B cell (primary cell): Measurements from ENCODE around the gene CHD8. TPM values are rescaled to one million over a fixed set of nuclear protein-coding genes. Genes with fewer than 3 reads are reported as not detected.

ENCODE experiments used
- ATAC-seq: fragments of 200-7000 bp; cut with Tn5 transposase; one replicate; pipeline ENCODE4 v1.10.0; 2021; ENCODE audit warnings: low read depth, mild to moderate bottlenecking, moderate number of reproducible peaks, moderate library complexity
- CTCF ChIA-PET: fragments of 350-600 bp; sonication (Branson Sonifier 250); formaldehyde crosslinking; loops from one replicate; lab custom pipeline; 2021; ENCODE audit warnings: antibody characterized with exemption, inconsistent platforms; lab: Charles Lee
- POLR2A ChIA-PET: fragments of 350-600 bp; sonication (Branson Sonifier 250); formaldehyde crosslinking; loops from one replicate; lab custom pipeline; 2021; ENCODE audit warnings: antibody characterized with exemption; lab: Charles Lee
- DNase-seq: peaks from one replicate; pipeline ENCODE4 v3.0.0; 2013
- H2AFZ ChIP-seq: 2 replicates; pipeline ENCODE4 v1.6.1; 2012; ENCODE audit warnings: mild to moderate bottlenecking, low read depth, low read length; ENCODE audit not compliant: insufficient read depth, poor library complexity, severe bottlenecking
- H3K27ac ChIP-seq, 2 donors: 1 replicate in 1 of 2; 2 replicates in 1 of 2; pipeline ENCODE4 v1.5.1; 2012 to 2013; ENCODE audit warnings: low read length in 2 of 2, mild to moderate bottlenecking in 2 of 2, moderate library complexity in 1 of 2
- H3K27me3 ChIP-seq, 4 experiments: fragments of 200-600 bp in 1 of 4; sonication (generic) in 1 of 4; replicated peaks in 1 of 4; 1 replicate in 2 of 4; 2 replicates in 2 of 4; pipeline versions ENCODE4 v1.6.1 to v1.7.0; 2013 to 2016; ENCODE audit warnings: low read length in 3 of 4, mild to moderate bottlenecking in 2 of 4, mixed read lengths in 1 of 4, moderate library complexity in 1 of 4; ENCODE audit not compliant: insufficient read depth in 4 of 4, control insufficient read depth in 3 of 4; ENCODE audit errors: control extremely low read depth in 1 of 4
- H3K36me3 ChIP-seq, 2 experiments: replicated peaks in 1 of 2; 1 replicate in 1 of 2; 2 replicates in 1 of 2; pipeline versions ENCODE4 v1.6.1 to v1.7.1; 2013; ENCODE audit warnings: low read length in 1 of 2; ENCODE audit not compliant: insufficient read depth in 2 of 2, control insufficient read depth in 1 of 2; ENCODE audit errors: control extremely low read depth in 1 of 2, extremely low read depth in 1 of 2
- H3K4me1 ChIP-seq, 2 donors: fragments of 200-600 bp in 1 of 2; sonication (generic) in 1 of 2; 1 replicate in 1 of 2; 2 replicates in 1 of 2; pipeline versions ENCODE4 v1.5.1 to v1.6.1; 2013 to 2017; ENCODE audit warnings: low read length in 2 of 2; ENCODE audit not compliant: control insufficient read depth in 2 of 2, insufficient read depth in 2 of 2
- H3K4me2 ChIP-seq: replicated peaks from 2 replicates; pipeline ENCODE3; 2012; ENCODE audit warnings: mild to moderate bottlenecking, low read depth, low read length; ENCODE audit not compliant: poor library complexity, severe bottlenecking
- H3K4me3 ChIP-seq, 5 experiments: fragments of 200-600 bp in 1 of 5; sonication (generic) in 1 of 5; 1 replicate in 3 of 5; 2 replicates in 2 of 5; pipeline versions ENCODE4 v1.5.1 to v1.7.0; 2011 to 2016; ENCODE audit warnings: low read length in 4 of 5, mild to moderate bottlenecking in 4 of 5, low read depth in 2 of 5, control low read depth in 1 of 5, moderate library complexity in 1 of 5; ENCODE audit not compliant: insufficient read depth in 1 of 5; ENCODE audit errors: control extremely low read depth in 1 of 5, extremely low read depth in 1 of 5
- H3K79me2 ChIP-seq: fragments of 200-600 bp; sonication (generic); one replicate; pipeline ENCODE4 v1.6.0; 2016; ENCODE audit warnings: low read length; ENCODE audit not compliant: control insufficient read depth, insufficient read depth
- H3K9ac ChIP-seq: fragments of 200-600 bp; sonication (generic); 2 replicates; pipeline ENCODE4 v1.6.1; 2017; ENCODE audit warnings: mild to moderate bottlenecking, low read length, moderate library complexity
- H3K9me3 ChIP-seq, 3 donors: one replicate each; pipeline versions ENCODE4 v1.6.1 to v1.7.1; 2013; ENCODE audit warnings: low read length in 2 of 3; ENCODE audit not compliant: control insufficient read depth in 2 of 3, insufficient read depth in 1 of 3; ENCODE audit errors: control extremely low read depth in 1 of 3
- H4K20me1 ChIP-seq: 2 replicates; pipeline ENCODE4 v1.6.0; 2012; ENCODE audit warnings: mild to moderate bottlenecking, low read length; ENCODE audit not compliant: insufficient read depth, control insufficient read depth, poor library complexity, severe bottlenecking
- H3K27ac Mint-ChIP-seq: one replicate; pipeline ENCODE4 v1.8.0; 2021; ENCODE audit warnings: mixed read lengths
- H3K27me3 Mint-ChIP-seq: one replicate; pipeline ENCODE4 v1.8.0; 2021; ENCODE audit warnings: mixed read lengths
- H3K4me1 Mint-ChIP-seq: one replicate; pipeline ENCODE4 v1.8.0; 2021; ENCODE audit warnings: mixed read lengths
- H3K4me3 Mint-ChIP-seq: one replicate; pipeline ENCODE4 v1.8.0; 2021; ENCODE audit warnings: mixed read lengths
- H3K9me3 Mint-ChIP-seq: one replicate; pipeline ENCODE4 v1.8.0; 2022; ENCODE audit warnings: mixed read lengths; ENCODE audit not compliant: insufficient read depth
- EZH2 ChIP-seq: IDR thresholded peaks from 2 replicates; pipeline ENCODE4 v1.6.1; 2012; ENCODE audit warnings: borderline replicate concordance, low read depth, mild to moderate bottlenecking, moderate library complexity, low read length; ENCODE audit not compliant: insufficient read depth, poor library complexity, severe bottlenecking
- WGBS: methylation state at CpG from one replicate; pipeline ENCODE4 v1.1.5; 2013; ENCODE audit warnings: missing lambda C conversion rate; ENCODE audit not compliant: insufficient coverage; 5-methylcytosine and 5-hydroxymethylcytosine counted together
- intact Hi-C: fragments of 100-400 bp; cut with micrococcal nuclease; formaldehyde crosslinking; loops from one replicate; pipeline ENCODE4 v1.10.0; 2022
- polyA plus RNA-seq: library from polyadenylated mRNA; depleted of rRNA; stranded (reverse); fragments of >200 nt; gene quantifications from 2 replicates; pipeline ENCODE4 v1.2.3, GENCODE V29; 2012
- total RNA-seq, 2 donors: library from RNA; stranded (reverse); fragments of 120-200 nt in 1 of 2; gene quantifications; 1 replicate in 1 of 2; 2 replicates in 1 of 2; pipeline versions ENCODE4 v1.2.3 to v1.2.4, GENCODE V29; 2013 to 2022
- TF ChIP-seq, protein P1 (sequence below): fragments of 200-600 bp; IDR thresholded peaks from one replicate; pipeline ENCODE4 v1.8.0; 2022; ENCODE audit warnings: antibody characterized with exemption, mild to moderate bottlenecking

CHD8 gene
- total and polyA plus RNA-seq, 2 donors (not counting 1 experiment from before 2014, with no cell fraction given) = 43.5 to 155 TPM

DNA sequence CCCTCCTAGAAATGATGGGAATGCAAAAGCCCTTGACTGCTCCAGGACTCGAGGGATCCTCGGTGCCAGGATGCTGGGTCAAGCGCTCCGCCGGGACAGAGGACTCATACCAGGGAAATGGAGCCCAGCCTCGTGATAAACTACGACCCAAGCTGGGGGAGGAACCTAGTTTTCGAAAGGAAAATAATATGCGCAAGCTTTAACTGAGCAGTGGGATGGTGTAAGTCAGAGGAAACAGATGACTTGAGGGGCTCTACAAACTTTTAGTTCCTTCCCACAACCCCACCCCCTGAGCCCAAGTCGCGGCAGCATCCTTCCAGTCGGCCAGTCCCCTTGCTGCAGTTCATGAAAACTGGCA lies 71.5 kb downstream of the CHD8 start:
- H3K9me3 ChIP-seq = no peaks in the 10 kb centered on the region
- peak overlapping the region; percentile 75 to 99 (median 98) for H3K4me3 ChIP-seq
- H3K79me2 ChIP-seq = peaks cover 44% of the 10 kb centered on the region
- no peaks in the 10 kb centered on the region for H3K27me3 ChIP-seq
- H3K27ac Mint-ChIP-seq = peak overlapping the region; percentile 100
- peak overlapping the region; percentile 82 to 94 for H3K27ac ChIP-seq
- no peak for DNase-seq
- peak overlapping the region; percentile 82 for H3K9ac ChIP-seq
- TF ChIP-seq, protein P1, sequence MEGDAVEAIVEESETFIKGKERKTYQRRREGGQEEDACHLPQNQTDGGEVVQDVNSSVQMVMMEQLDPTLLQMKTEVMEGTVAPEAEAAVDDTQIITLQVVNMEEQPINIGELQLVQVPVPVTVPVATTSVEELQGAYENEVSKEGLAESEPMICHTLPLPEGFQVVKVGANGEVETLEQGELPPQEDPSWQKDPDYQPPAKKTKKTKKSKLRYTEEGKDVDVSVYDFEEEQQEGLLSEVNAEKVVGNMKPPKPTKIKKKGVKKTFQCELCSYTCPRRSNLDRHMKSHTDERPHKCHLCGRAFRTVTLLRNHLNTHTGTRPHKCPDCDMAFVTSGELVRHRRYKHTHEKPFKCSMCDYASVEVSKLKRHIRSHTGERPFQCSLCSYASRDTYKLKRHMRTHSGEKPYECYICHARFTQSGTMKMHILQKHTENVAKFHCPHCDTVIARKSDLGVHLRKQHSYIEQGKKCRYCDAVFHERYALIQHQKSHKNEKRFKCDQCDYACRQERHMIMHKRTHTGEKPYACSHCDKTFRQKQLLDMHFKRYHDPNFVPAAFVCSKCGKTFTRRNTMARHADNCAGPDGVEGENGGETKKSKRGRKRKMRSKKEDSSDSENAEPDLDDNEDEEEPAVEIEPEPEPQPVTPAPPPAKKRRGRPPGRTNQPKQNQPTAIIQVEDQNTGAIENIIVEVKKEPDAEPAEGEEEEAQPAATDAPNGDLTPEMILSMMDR = no peak
- H3K36me3 ChIP-seq = peaks cover 1 to 7% of the 10 kb centered on the region in 2 experiments
- H2AFZ ChIP-seq = peak overlapping the region; percentile 95
- peaks cover 20 to 26% of the 10 kb centered on the region in 2 donors for H3K4me1 ChIP-seq
- peak; percentile 20 for ATAC-seq
- H3K27me3 Mint-ChIP-seq = no peaks in the 10 kb centered on the region
- no peaks in the 10 kb centered on the region for H3K9me3 Mint-ChIP-seq
- H4K20me1 ChIP-seq = peaks cover 16% of the 10 kb centered on the region
- WGBS = 0% methylated on average over 8 of the region's 12 CpGs
- H3K4me1 Mint-ChIP-seq = peaks cover 43% of the 10 kb centered on the region
- H3K4me2 ChIP-seq = peak overlapping the region; percentile 80
- H3K4me3 Mint-ChIP-seq = peak overlapping the region; percentile 96
- ChIA-PET POLR2A (interaction anchor here (0.6 to 1.3 kb wide), 8 partner anchors 52 to 120 kb away, joined by 3 to 7 read pairs (median 4); partner anchors contain the start of genes CHD8, RAB2B and TOX4), CTCF (interaction anchor here (0.7 to 1.4 kb wide), 5 partner anchors 72 to 277 kb away, joined by 3 to 5 read pairs (median 3); partner anchors contain the start of gene CHD8)
- intact Hi-C loops = loop anchor here (1.0 to 5.0 kb wide), 9 partner anchors 32 to 1918 kb away; partner anchors contain the start of genes CHD8, HNRNPC, PPP1R3E and TMEM253

DNA sequence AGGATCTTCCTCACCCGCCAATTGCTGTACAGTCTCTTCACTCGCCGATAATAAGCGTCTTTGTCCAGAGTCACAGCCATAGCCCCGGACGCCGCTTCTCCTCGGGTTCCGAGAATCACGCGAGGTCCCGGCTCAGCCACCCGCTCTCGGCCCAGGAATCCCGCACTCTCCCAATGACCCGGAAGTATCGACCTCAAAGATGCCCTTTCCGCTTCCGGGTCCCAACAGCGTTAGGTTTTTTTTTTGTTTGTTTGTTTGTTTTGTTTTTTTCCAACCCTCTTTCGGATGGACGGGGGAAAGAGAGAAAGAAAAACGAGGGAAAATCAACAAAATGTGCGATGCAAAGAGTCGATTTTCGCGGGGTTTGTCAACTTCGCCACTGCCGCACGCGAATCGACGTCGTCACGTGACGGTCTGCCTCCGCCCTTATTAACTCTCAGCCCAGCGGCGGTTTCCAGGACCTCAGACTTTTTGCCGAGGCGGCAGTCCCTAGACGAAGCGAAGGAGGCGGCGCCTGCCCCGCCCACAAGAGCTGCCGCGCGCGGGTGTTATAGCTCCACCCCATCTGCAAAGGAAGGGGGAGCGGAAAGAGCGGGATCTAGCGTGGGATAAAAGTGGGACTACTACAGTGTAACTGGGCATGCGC lies 72.0 kb downstream of the CHD8 start, which contains the start of gene SUPT16H:
TSS of gene SUPT16H (minus strand) at position 172 of the 646 bp plus-strand sequence. CDS start at position 80, 92 bp downstream.
- Histone ChIP-seq H4K20me1 (peaks cover 16% of the 10 kb centered on the region), H3K4me1 (peaks cover 20 to 26% of the 10 kb centered on the region in 2 donors), H3K79me2 (peaks cover 49% of the 10 kb centered on the region), H3K4me2 (peak within 1 kb of the TSS; percentile 80), H3K4me3 (peak within 1 kb of the TSS; percentile 75 to 99 (median 98)), H3K36me3 (peaks cover 1 to 7% of the 10 kb centered on the region in 2 experiments), H3K9ac (peak within 1 kb of the TSS; percentile 82), H3K27ac (peak within 1 kb of the TSS; percentile 82 to 94), H3K9me3 (no peaks in the 10 kb centered on the region), H2AFZ (peak within 1 kb of the TSS; percentile 95), H3K27me3 (no peaks in the 10 kb centered on the region)
- Mint-ChIP-seq H3K27me3 (no peaks in the 10 kb centered on the region), H3K27ac (peak within 1 kb of the TSS; percentile 100), H3K9me3 (no peaks in the 10 kb centered on the region), H3K4me3 (peak within 1 kb of the TSS; percentile 96), H3K4me1 (peaks cover 43% of the 10 kb centered on the region)
- DNase-seq (peak; percentile 96), ATAC-seq (peak; percentile 94)
- 1% methylated on average over 50 of the region's 54 CpGs for WGBS
- ChIA-PET CTCF (interaction anchor here (0.7 to 1.4 kb wide), 3 partner anchors 72 to 277 kb away, joined by 3 read pairs; partner anchors contain the start of gene CHD8), POLR2A (interaction anchor here (0.6 to 1.3 kb wide), 7 partner anchors 53 to 119 kb away, joined by 3 to 7 read pairs (median 4); partner anchors contain the start of genes CHD8, RAB2B and TOX4)
- TF ChIP-seq, protein P1 = no peak
- TF ChIP-seq EZH2 = no peak
- intact Hi-C loops = loop anchor here (1.0 to 5.0 kb wide), 9 partner anchors 31 to 1918 kb away; partner anchors contain the start of genes CHD8, HNRNPC, PPP1R3E and TMEM253
